Measurements from ENCODE around the gene NUDT19. TPM values are rescaled to one million over a fixed set of nuclear protein-coding genes. Genes with fewer than 3 reads are reported as not detected.
"Not testable (repeated sequence)": the region's sequence is repeated elsewhere in the genome, so short reads cannot be mapped to it uniquely, and the experiment has no call there.

The NUDT19 gene
- total and polyA plus RNA-seq, 4 donors: 4.6 to 9.2 (median 6.6) TPM

DNA sequence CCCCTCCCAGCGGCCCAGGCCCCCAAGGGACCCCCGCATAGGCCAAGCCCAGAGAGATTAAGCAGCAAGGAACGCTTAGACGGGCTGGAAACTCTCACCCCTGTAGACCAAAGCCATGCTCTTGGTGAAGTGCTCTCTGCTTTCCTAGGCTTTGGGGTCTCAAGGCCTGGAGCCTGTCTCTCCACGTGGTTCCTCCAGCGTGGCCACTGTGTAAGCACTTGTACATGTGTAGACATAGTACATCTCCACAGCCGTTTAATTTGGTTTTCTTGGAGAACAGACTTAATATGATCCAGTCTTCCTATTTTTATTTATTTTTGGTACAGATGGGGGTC lies 1.1 kb downstream of the NUDT19 start:
- no peak for TF ChIP-seq YY1 (IDR thresholded peaks at IDR 0.05)
- Histone ChIP-seq H3K9ac (ENCODE audit: low read depth in 1 of 2, low read length in 2 of 2) (peak overlapping the region in 1 of 2 donors; percentile 16), H3K4me3 (ENCODE audit: low read depth in 1 of 3, low read length in 3 of 3) (peak overlapping the region; percentile 38 to 84 (median 51)), H3K36me3 (ENCODE audit: control insufficient read depth in 4 of 4, insufficient read depth in 3 of 4, low read depth in 1 of 4, low read length in 3 of 4) (no peaks in the 10 kb centered on the region), H3K27me3 (ENCODE audit: control insufficient read depth in 4 of 4, insufficient read depth in 4 of 4, low read length in 3 of 4) (no peaks in the 10 kb centered on the region), H3K27ac (ENCODE audit: low read depth in 1 of 2, low read length in 2 of 2) (peak overlapping the region; percentile 5 to 69), H3K4me1 (ENCODE audit: control insufficient read depth in 4 of 4, insufficient read depth in 4 of 4, low read length in 3 of 4) (peaks cover 11 to 42% (median 24%) of the 10 kb centered on the region in 4 donors), H3K9me3 (ENCODE audit: control insufficient read depth in 4 of 4, low read length in 3 of 4) (no peaks in the 10 kb centered on the region)
- 61% methylated on average over 7 of the region's 7 CpGs for WGBS
- no peak for DNase-seq (ENCODE audit: low spot score)

DNA sequence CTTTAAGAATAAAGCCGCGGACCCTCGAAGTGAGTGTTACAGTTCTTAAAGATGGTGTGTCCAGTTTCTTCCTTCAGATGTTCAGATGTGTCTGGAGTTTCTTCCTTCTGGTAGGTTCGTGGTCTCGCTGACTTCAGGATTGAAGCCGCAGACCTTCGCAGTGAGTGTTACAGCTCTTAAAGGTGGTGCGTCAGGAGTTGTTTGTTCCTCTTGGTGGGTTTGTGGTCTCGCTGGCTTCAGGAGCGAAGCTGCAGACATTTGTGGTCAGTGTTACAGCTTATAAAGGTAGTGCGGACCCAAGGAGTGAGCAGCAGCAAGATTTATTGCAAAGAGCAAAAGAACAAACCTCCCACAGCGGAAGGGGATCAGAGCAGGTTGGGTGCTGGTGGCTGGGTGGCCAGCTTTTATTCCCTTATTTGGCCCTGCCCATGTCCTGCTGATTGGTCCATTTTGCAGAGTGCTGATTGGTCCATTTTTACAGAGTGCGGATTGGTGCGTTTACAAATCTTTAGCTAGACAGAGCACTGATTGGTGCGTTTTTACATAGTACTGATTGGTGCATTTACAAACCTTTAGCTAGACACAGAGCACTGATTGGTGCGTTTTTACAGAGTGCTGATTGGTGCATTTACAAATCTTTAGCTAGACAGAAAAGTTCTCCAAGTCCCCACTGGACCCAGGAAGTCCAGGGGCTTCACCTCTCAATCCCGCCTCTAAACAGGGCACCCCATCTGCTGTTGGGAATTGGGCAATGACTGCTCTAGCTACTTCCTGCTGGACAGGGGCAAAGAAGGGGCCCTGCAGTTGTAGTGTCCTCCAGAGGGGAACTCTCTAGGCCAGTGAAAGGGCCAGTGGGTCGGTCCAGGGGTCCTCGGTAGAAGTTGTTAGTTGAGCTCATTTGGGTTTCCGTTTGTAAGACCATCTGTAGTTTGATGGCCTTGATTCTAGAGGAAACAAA lies 1.8 kb downstream of the NUDT19 start:
- WGBS: 83% methylated on average over 20 of the region's 20 CpGs
- Histone ChIP-seq H3K4me1 (ENCODE audit: control insufficient read depth in 4 of 4, insufficient read depth in 4 of 4, low read length in 3 of 4) (peaks cover 11 to 42% (median 24%) of the 10 kb centered on the region in 4 donors), H3K4me3 (ENCODE audit: low read depth in 1 of 3, low read length in 3 of 3) (peak overlapping the region in 1 of 3 donors; percentile 84), H3K9ac (ENCODE audit: low read depth in 1 of 2, low read length in 2 of 2) (peak overlapping the region in 1 of 2 donors; percentile 16)
- H3K27ac ChIP-seq (ENCODE audit: low read depth in 1 of 2, low read length in 2 of 2); H3K27me3 ChIP-seq (ENCODE audit: control insufficient read depth in 4 of 4, insufficient read depth in 4 of 4, low read length in 3 of 4); H3K9me3 ChIP-seq (ENCODE audit: control insufficient read depth in 4 of 4, low read length in 3 of 4); DNase-seq (ENCODE audit: low spot score); H3K36me3 ChIP-seq (ENCODE audit: control insufficient read depth in 4 of 4, insufficient read depth in 3 of 4, low read depth in 1 of 4, low read length in 3 of 4): not testable (repeated sequence)

DNA sequence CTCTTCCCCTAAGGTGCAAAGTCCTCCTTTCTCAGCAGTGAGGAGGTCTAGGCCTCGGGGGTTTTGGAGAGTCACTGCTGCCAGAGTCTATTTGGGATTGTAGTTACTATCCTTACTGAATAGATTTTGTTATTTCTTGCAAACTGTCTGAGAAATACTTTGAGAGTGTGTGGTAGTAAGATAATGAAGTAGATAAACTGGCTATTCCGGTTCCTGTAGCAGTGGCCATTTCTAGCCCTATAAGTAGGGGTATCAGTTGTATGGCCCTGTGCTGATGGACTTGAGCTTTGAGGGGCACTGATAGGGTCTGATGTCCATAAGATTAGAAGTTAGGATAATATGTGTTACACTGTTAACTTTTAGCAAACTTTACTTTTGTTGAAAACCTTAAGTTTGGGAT lies 2.7 kb downstream of the NUDT19 start:
- not testable (repeated sequence) for H3K36me3 ChIP-seq (ENCODE audit: control insufficient read depth in 4 of 4, insufficient read depth in 3 of 4, low read depth in 1 of 4, low read length in 3 of 4); H3K9ac ChIP-seq (ENCODE audit: low read depth in 1 of 2, low read length in 2 of 2); H3K9me3 ChIP-seq (ENCODE audit: control insufficient read depth in 4 of 4, low read length in 3 of 4); H3K4me3 ChIP-seq (ENCODE audit: low read depth in 1 of 3, low read length in 3 of 3); DNase-seq (ENCODE audit: low spot score); H3K27me3 ChIP-seq (ENCODE audit: control insufficient read depth in 4 of 4, insufficient read depth in 4 of 4, low read length in 3 of 4); H3K27ac ChIP-seq (ENCODE audit: low read depth in 1 of 2, low read length in 2 of 2)
- WGBS: 61% methylated on average over 2 of the region's 2 CpGs
- peaks cover 11 to 42% (median 24%) of the 10 kb centered on the region in 4 donors for H3K4me1 ChIP-seq (ENCODE audit: control insufficient read depth in 4 of 4, insufficient read depth in 4 of 4, low read length in 3 of 4)

DNA sequence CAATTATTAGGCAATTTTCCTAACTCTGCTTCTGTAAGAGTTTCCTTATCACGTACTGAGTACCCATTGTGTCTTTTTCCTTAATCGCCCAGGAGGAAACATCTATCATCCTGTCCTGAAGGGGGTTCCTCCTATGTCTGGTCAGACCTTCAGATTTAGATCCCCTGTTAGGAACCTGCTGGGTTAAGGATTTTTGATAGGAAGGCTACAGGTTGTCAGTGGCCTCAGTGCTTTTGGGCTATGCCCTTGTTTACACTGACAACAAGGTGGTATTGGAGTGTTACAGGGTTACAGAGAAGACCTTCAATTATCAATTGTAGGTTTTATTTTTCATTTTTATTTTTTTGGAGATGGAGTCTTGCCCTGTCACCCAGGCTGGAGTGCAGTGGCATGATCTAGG lies 3.2 kb downstream of the NUDT19 start:
- not testable (repeated sequence) for DNase-seq (ENCODE audit: low spot score); H3K36me3 ChIP-seq (ENCODE audit: control insufficient read depth in 4 of 4, insufficient read depth in 3 of 4, low read depth in 1 of 4, low read length in 3 of 4); H3K27ac ChIP-seq (ENCODE audit: low read depth in 1 of 2, low read length in 2 of 2); H3K27me3 ChIP-seq (ENCODE audit: control insufficient read depth in 4 of 4, insufficient read depth in 4 of 4, low read length in 3 of 4); H3K9ac ChIP-seq (ENCODE audit: low read depth in 1 of 2, low read length in 2 of 2); H3K4me3 ChIP-seq (ENCODE audit: low read depth in 1 of 3, low read length in 3 of 3); H3K9me3 ChIP-seq (ENCODE audit: control insufficient read depth in 4 of 4, low read length in 3 of 4)
- peaks cover 11 to 42% (median 24%) of the 10 kb centered on the region in 4 donors for H3K4me1 ChIP-seq (ENCODE audit: control insufficient read depth in 4 of 4, insufficient read depth in 4 of 4, low read length in 3 of 4)
- WGBS: 50% methylated on average over 2 of the region's 2 CpGs

- H3K9ac ChIP-seq (ENCODE audit: low read depth in 1 of 2, low read length in 2 of 2); H3K4me3 ChIP-seq (ENCODE audit: low read depth in 1 of 3, low read length in 3 of 3); H3K27ac ChIP-seq (ENCODE audit: low read depth in 1 of 2, low read length in 2 of 2); H3K9me3 ChIP-seq (ENCODE audit: control insufficient read depth in 4 of 4, low read length in 3 of 4); H3K36me3 ChIP-seq (ENCODE audit: control insufficient read depth in 4 of 4, insufficient read depth in 3 of 4, low read depth in 1 of 4, low read length in 3 of 4); H3K27me3 ChIP-seq (ENCODE audit: control insufficient read depth in 4 of 4, insufficient read depth in 4 of 4, low read length in 3 of 4); DNase-seq (ENCODE audit: low spot score): not testable (repeated sequence)
- H3K4me1 ChIP-seq (ENCODE audit: control insufficient read depth in 4 of 4, insufficient read depth in 4 of 4, low read length in 3 of 4): peaks cover 11 to 42% (median 24%) of the 10 kb centered on the region in 4 donors
- WGBS: 78% methylated on average over 6 of the region's 6 CpGs
Measured at GRCh38 chr19:32695506-32695905, 3.9 kb downstream of the NUDT19 start.

DNA sequence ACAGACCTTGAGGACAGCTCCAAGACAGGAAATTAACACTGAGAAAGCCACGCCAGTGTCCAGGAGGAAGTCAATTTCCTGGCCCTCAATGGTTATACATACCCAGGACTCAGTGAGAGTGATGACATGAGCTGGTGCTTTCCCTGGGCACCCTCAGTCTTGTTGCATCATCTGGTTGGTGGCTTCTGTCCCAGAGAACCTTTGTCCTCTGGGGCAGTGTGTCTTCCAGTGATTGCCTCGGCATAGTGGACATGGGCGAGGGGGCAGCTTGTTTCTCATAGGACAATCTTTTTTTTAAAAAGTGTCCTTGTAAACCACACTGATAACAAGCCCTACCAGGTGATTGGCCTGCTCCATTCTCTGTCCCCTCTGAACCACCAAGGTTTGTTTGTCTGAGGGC lies 5.2 kb downstream of the NUDT19 start:
- H3K4me3 ChIP-seq (ENCODE audit: low read depth in 1 of 3, low read length in 3 of 3); DNase-seq (ENCODE audit: low spot score); H3K27ac ChIP-seq (ENCODE audit: low read depth in 1 of 2, low read length in 2 of 2); H3K9ac ChIP-seq (ENCODE audit: low read depth in 1 of 2, low read length in 2 of 2); H3K36me3 ChIP-seq (ENCODE audit: control insufficient read depth in 4 of 4, insufficient read depth in 3 of 4, low read depth in 1 of 4, low read length in 3 of 4); H3K27me3 ChIP-seq (ENCODE audit: control insufficient read depth in 4 of 4, insufficient read depth in 4 of 4, low read length in 3 of 4); H3K9me3 ChIP-seq (ENCODE audit: control insufficient read depth in 4 of 4, low read length in 3 of 4): not testable (repeated sequence)
- WGBS: 30% methylated on average over 3 of the region's 3 CpGs
- H3K4me1 ChIP-seq (ENCODE audit: control insufficient read depth in 4 of 4, insufficient read depth in 4 of 4, low read length in 3 of 4): peaks cover 11 to 34% (median 20%) of the 10 kb centered on the region in 4 donors
- peak; percentile 24 to 40 for TF ChIP-seq RAD21 (IDR thresholded peaks at IDR 0.05)
- peak; percentile 65 for TF ChIP-seq FOXA2 (IDR thresholded peaks at IDR 0.05)
- TF ChIP-seq HNF4G (IDR thresholded peaks at IDR 0.05): peak; percentile 92
- peak; percentile 82 to 91 for TF ChIP-seq RXRA (IDR thresholded peaks at IDR 0.05)
- TF ChIP-seq MAX (IDR thresholded peaks at IDR 0.05): peak; percentile 80
- TF ChIP-seq ZBTB33 (IDR thresholded peaks at IDR 0.05): peak; percentile 83
- TF ChIP-seq EGR1 (IDR thresholded peaks at IDR 0.05; ENCODE audit: low read depth in 2 of 2): peak in 1 of 2 donors; percentile 53
- TF ChIP-seq GABPA (IDR thresholded peaks at IDR 0.05 in 1 of 2, conservative IDR thresholded peaks at IDR 0.05 in 1 of 2): peak in 1 of 2 donors; percentile 37
- TF ChIP-seq ATF3 (IDR thresholded peaks at IDR 0.05): peak; percentile 98
- TF ChIP-seq SP1 (IDR thresholded peaks at IDR 0.05): peak; percentile 88

Data from liver (tissue), 9 donors.